Neural crest cell (in vitro differentiated cells): ENCODE measurements around the gene DAAM2. TPM values are rescaled to one million over a fixed set of nuclear protein-coding genes. Genes with fewer than 3 reads are reported as not detected.

ENCODE experiments used
- DNase-seq: peaks from one replicate; pipeline ENCODE4 v3.0.0; 2021; ENCODE audit warnings: low read depth, mixed read lengths, low spot score
- H3K27ac Mint-ChIP-seq: one replicate; pipeline ENCODE4 v1.8.0; 2021; ENCODE audit warnings: mild to moderate bottlenecking, mixed read lengths; ENCODE audit not compliant: unreplicated experiment
- H3K27me3 Mint-ChIP-seq: 2 replicates; pipeline ENCODE4 v1.8.0; 2021; ENCODE audit warnings: low read depth, mild to moderate bottlenecking, mixed read lengths
- H3K36me3 Mint-ChIP-seq: 2 replicates; pipeline ENCODE4 v1.8.0; 2021; ENCODE audit warnings: low read depth, mild to moderate bottlenecking, mixed read lengths
- H3K4me1 Mint-ChIP-seq: 2 replicates; pipeline ENCODE4 v1.8.0; 2021; ENCODE audit warnings: mixed read lengths
- H3K4me3 Mint-ChIP-seq: one replicate; pipeline ENCODE4 v1.8.0; 2021; ENCODE audit warnings: mild to moderate bottlenecking, mixed read lengths
- H3K9me3 Mint-ChIP-seq: 2 replicates; pipeline ENCODE4 v1.8.0; 2021; ENCODE audit warnings: mixed read lengths
- total RNA-seq: library from RNA; stranded (reverse); gene quantifications from 2 replicates; pipeline ENCODE4 v1.2.1, GENCODE V29; 2021
- TF ChIP-seq, protein P1 (sequence below): fragments of 200-600 bp; sonication (generic); conservative IDR thresholded peaks from 2 replicates; pipeline ENCODE4 v1.5.0; 2021; ENCODE audit warnings: antibody characterized with exemption, mild to moderate bottlenecking

The DAAM2 gene
- total RNA-seq, 1 donor from 2014 or later: 17.6 TPM

DNA sequence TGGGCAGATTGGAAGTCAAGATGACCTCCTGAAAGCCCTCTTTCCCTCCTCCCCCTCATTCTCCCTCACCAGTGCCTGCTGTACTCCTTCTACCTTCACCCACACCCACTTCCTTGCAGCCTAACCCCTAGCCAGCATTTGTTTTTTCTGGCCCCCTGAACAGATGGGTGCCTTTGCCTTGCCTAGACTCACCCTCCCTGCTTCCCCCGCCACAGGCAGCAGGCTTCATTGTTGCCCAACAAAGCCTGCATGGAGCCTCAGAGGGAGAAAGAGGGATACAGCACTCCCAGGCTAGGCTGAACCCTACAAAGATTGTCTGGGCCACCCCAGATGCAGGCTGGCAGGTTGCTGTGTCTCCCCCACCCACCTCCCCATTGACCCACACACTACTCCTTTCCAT lies 139.4 kb downstream of the DAAM2 start:
- Mint-ChIP-seq H3K9me3 (no peaks in the 10 kb centered on the region), H3K27ac (peak overlapping the region; percentile 97), H3K27me3 (no peaks in the 10 kb centered on the region), H3K4me3 (peak overlapping the region; percentile 91), H3K4me1 (peaks cover 29% of the 10 kb centered on the region), H3K36me3 (peaks cover 14% of the 10 kb centered on the region)
- TF ChIP-seq, protein P1, sequence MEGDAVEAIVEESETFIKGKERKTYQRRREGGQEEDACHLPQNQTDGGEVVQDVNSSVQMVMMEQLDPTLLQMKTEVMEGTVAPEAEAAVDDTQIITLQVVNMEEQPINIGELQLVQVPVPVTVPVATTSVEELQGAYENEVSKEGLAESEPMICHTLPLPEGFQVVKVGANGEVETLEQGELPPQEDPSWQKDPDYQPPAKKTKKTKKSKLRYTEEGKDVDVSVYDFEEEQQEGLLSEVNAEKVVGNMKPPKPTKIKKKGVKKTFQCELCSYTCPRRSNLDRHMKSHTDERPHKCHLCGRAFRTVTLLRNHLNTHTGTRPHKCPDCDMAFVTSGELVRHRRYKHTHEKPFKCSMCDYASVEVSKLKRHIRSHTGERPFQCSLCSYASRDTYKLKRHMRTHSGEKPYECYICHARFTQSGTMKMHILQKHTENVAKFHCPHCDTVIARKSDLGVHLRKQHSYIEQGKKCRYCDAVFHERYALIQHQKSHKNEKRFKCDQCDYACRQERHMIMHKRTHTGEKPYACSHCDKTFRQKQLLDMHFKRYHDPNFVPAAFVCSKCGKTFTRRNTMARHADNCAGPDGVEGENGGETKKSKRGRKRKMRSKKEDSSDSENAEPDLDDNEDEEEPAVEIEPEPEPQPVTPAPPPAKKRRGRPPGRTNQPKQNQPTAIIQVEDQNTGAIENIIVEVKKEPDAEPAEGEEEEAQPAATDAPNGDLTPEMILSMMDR: no peak
- no peak for DNase-seq

DNA sequence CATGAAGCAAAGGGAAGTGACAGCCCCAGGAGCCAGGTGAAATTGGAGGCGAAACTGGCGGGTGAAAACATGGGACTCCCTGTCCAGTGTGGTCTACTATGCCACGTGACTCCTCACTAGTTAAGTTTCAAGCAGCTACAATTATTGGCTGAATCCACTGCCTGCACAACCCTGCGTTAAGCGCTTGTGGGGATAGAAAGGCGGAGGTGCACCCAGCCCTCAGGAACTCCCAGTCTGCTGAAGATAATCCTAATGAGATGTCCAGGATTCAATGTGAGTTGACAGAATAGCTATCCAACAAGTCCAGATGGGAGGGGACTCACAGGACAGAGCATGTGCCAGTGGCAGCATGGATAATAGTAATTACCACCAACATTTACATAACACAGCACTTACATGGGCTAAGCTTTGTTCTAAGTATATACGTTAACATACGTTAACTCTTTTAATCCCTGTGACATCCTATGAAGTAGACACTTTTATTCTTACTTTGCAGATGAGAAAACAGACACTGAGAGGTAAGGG lies 140.3 kb downstream of the DAAM2 start:
- Mint-ChIP-seq H3K4me3 (peak overlapping the region; percentile 91), H3K27ac (peak overlapping the region; percentile 97), H3K27me3 (no peaks in the 10 kb centered on the region), H3K36me3 (peaks cover 14% of the 10 kb centered on the region), H3K4me1 (peaks cover 29% of the 10 kb centered on the region), H3K9me3 (no peaks in the 10 kb centered on the region)
- no peak for DNase-seq
- TF ChIP-seq, protein P1: no peak

DNA sequence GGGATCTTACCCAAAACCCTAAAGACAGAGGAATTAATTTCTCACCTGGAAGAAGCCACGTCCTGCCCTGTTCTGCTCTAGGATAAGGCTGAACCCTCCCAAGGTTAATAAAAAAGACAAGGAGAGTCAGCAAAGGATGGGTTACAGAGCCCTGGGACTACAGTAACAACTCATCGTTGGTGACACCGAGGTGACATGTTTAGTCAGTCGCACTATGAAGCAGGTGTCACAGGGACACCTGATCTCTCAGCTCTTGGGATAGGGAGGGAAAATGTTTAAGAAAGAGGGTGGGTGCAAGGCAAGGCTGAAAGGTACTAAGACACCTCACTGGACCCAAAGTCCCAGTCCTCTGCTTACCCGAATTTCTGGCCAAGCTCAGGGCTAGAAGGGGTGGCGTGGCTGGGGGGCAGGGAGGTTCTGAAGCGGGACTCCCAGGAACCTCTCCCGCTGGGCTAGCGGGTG lies 141.5 kb downstream of the DAAM2 start:
- H3K36me3 Mint-ChIP-seq: peaks cover 8% of the 10 kb centered on the region
- no peaks in the 10 kb centered on the region for H3K9me3 Mint-ChIP-seq
- DNase-seq: no peak
- H3K4me3 Mint-ChIP-seq: peak overlapping the region; percentile 91
- H3K27me3 Mint-ChIP-seq: no peaks in the 10 kb centered on the region
- TF ChIP-seq, protein P1: no peak
- H3K27ac Mint-ChIP-seq: peak overlapping the region; percentile 92
- H3K4me1 Mint-ChIP-seq: peaks cover 36% of the 10 kb centered on the region

DNA sequence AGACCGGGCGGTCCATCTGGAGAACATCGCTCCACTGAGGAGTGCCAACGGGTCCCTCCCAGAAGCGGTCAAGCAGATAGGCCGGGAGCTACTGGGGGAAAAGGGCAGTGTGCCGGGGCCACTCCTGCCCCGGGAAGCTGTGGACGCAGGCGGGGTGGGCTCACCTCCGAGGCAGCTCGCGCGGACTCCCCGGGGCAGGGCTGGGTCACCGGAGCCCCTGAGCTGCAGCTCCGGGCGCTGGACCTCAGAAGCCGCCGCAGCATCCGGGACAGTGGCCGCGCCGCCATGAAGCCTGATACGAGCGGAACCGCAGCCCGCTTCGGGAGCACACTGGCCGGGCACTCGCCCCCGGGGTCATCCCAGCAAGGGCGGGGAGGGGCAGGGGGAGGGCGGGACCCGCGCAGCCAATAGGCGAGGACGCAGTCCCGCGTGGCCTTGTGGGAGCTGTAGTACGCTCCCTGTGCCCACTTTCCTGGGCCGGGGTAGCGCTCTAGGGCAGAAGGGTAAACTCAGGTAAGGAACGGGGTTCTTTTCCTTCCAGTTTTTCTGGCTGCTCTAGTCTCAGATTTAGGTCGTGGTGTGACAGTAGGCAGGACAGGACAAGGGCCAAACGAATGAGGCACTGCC lies 142.1 kb downstream of the DAAM2 start, which contains the start of gene MOCS1:
Gene MOCS1 (minus strand): TSS at position 332 of the 627 bp plus-strand sequence. CDS start 45 bp downstream, at position 287.
- H3K4me3 Mint-ChIP-seq: peak within 1 kb of the TSS; percentile 91
- no peaks in the 10 kb centered on the region for H3K27me3 Mint-ChIP-seq
- H3K4me1 Mint-ChIP-seq: peaks cover 42% of the 10 kb centered on the region
- no peaks in the 10 kb centered on the region for H3K9me3 Mint-ChIP-seq
- H3K27ac Mint-ChIP-seq: peak within 1 kb of the TSS; percentile 92
- peak; percentile 58 for DNase-seq
- TF ChIP-seq, protein P1: no peak
- peaks cover 4% of the 10 kb centered on the region for H3K36me3 Mint-ChIP-seq

DNA sequence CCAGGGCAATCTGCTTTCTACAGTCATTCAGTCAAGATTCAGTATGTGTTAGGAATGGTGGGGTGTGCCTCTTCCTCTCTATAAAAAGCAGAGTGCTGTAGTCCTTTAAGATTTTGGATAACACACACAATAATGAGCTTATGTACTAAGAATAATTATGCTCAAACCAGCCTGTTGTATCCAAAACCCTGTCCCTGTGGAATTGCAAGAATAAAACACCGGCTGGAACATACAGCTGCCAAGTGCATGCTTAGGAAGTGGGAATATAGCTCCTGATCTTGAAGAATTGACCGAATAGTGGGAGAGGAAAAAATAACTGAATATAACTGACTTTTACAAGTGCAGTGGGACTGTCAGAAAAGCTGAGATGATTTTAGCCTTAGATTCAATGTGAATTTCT lies 143.1 kb downstream of the DAAM2 start:
- peaks cover 43% of the 10 kb centered on the region for H3K4me1 Mint-ChIP-seq
- TF ChIP-seq, protein P1: no peak
- H3K4me3 Mint-ChIP-seq: peak overlapping the region; percentile 39
- no peaks in the 10 kb centered on the region for H3K9me3 Mint-ChIP-seq
- H3K27me3 Mint-ChIP-seq: no peaks in the 10 kb centered on the region
- no peak overlapping the region for H3K27ac Mint-ChIP-seq
- no peak for DNase-seq
- H3K36me3 Mint-ChIP-seq: no peaks in the 10 kb centered on the region
